GM15510 (cell line): Measurements from ENCODE around the gene GPR162.

Experiments
- POLR2A ChIP-seq: IDR thresholded peaks from 3 replicates; pipeline ENCODE4 v1.6.1; 2011; ENCODE audit warnings: borderline replicate concordance; ENCODE audit not compliant: insufficient read length; ENCODE audit errors: extremely low read depth

Gene GPR162

DNA sequence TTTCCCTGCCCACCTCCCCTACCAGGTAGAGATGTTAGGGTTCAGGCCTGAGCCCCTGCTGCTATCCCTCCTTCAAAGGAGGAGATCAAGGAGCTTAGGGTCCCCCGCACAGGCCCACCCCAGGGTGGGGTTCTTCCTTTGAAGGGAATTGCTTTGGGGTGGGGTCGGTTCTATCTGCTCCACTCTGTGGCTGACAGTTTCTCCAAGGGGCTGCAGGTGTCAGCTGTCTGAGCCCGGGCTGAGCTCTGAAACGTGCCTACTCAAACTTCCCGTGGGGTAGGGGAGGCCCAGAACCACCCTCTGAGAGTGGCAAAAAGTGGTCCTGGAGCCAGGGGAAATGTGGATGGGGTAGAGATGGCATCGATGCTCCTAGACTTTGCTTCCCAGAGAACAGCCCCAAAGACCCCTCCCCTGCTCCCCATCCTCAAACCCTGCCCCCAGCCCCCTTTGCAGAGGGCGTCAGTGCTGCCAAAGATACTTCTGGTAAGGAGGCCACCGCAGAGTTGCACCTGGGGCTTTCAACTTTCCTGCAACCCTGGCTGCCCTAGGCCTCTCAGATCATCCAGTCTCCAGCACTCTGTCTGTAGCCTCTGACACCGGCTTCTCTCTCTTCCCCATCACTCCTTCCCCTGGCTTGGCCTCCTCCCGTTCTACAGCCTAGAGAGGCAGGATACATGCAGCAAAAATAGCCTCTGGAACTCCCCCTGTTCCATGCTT, 38.6 kb upstream of the GPR162 start:
- no peak for TF ChIP-seq POLR2A

DNA sequence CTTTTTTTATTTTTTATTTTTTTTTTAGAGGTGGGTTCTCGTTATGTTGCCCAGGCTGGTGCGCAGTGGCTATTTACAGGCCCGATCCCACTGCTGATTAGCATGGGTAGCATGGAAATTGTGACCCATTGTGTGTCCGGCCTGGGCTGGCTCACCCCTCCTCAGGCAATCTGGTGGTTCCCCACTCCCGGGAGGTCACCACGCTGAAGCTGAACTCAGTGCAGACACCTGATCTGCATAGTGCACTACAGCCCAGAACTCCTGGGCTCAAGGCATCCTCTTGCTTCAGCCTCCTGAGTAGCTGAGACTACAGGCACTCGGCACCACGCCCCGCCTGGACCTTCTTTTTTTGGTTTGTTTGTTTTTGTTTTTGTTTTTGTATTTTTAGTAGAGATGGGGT, 37.8 kb upstream of the GPR162 start:
- no peak for TF ChIP-seq POLR2A

DNA sequence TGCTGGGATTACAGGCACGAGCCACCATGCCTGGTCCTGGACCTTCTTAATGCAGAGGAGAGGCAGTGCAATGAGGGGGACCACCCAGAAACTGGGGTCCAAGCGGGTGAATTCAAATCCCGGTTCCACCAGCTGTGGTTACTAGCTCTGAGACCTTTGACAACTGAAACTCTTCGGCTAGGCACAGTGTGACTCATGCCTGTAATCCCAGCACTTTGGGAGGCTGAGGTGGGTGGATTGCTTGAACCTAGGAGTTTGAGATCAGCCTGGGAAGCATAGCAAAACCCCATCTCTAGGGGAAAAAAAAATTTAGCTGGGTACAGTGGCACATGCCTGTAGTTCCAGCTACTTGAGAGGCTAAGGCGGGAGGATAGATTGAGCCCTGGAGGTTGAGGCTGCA, 37.3 kb upstream of the GPR162 start:
- no peak for TF ChIP-seq POLR2A

DNA sequence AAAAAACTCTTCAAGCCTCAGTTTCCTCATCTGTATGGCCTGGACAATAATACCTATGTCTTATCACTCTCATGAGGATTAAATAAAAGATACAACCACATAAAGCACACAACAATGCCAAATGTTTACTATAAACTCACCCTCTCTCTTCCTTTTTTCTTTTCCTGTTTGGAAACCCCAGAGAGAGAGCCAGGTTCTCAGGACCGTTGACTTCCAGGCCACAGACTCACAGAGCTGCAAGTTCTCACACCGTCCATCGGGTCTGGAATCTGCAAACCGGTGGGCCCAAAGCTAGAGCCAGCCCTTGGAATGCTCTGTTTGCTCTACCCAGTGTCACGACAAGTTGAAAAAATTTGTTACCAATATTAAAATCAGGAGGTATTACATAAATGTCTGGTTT, 36.9 kb upstream of the GPR162 start:
- no peak for TF ChIP-seq POLR2A

DNA sequence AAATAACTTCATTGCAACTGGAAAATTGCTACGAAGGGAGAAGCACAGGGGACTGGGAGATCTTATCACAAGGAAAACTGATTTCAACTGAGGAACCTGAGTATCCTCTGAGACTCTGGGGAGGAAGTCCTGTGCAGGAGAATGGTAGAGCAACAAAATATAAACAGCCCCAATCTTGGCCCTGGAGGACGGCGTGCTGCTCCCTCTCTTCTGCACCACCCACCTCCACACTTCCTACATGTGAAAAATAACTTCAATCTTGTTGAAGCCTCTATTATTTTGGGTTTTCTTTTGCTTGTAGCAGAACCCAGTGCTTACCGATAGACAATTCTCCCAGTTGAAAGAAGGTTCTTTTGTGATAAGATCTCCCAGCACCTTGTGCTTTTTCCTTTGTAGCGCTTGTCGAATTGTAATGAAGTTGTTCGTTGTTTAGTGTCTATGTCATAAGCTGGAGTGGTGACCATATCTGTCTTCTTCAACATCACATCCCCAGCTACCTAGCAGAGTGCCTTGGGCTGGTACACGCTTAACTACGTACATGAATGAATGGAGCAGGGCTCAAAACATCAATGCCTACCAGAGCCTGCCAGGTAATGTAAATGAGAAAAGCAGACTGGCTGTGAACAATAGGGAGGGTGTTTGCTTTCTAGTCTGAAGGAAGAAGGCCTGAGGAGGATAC, 35.1 kb upstream of the GPR162 start:
- no peak for TF ChIP-seq POLR2A

DNA sequence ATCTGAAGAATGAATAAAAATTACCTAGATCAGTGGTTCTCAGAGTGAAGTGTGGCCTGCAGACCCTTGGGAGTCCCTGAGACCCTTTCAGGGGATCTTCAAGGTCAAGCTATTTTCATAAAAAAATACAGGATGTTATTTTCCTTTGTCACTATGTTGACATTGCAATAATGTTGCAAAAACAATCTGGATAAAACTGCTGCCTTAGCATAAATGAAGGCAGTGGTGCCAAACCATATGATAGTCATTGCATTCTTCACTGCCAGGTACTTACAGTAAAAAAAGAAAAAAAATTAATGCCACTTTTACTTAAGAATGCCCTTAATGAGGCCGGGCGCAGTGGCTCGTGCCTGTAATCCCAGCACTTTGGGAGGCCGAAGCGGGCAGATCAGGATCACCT, 34.3 kb upstream of the GPR162 start:
- no peak for TF ChIP-seq POLR2A

DNA sequence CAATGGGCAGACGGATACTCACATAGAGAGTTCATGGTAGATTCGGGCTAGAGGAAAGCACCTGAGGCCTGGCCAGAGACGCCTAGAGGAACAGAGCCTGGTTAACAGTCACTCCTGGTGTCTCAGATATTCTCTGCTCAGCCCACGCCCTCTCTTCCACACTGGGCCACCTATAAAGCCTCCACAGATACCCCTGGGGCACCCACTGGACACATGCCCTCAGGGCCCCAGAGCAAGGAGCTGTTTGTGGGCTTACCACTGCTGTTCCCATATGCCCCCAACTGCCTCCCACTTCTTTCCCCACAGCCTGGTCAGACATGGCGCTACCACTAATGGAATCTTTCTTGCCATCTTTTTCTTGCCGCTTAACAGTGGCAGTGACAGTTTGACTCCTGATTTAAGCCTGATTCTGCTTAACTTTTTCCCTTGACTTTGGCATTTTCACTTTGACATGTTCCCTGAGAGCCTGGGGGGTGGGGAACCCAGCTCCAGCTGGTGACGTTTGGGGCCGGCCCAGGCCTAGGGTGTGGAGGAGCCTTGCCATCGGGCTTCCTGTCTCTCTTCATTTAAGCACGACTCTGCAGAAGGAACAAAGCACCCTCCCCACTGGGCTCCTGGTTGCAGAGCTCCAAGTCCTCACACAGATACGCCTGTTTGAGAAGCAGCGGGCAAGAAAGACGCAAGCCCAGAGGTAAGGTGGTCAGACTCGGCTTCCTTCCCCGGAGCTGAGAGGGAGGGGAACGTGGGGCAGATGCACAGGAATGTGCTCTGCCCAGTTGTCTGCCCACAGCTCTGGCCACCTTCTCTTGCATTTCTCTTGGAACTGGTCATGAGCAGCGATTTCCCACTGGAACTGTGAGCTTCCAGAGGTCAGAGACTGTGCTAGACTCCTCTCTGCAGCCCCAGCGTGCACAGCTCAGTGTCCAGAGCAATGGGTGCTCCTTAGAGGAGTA, 32.4 kb upstream of the GPR162 start, which contains the start of gene CD4:
CD4 (plus strand) TSS at position 557 of the 953 bp plus-strand sequence. CDS start 10,611 bp downstream, outside the sequence.
- TF ChIP-seq POLR2A = no peak

DNA sequence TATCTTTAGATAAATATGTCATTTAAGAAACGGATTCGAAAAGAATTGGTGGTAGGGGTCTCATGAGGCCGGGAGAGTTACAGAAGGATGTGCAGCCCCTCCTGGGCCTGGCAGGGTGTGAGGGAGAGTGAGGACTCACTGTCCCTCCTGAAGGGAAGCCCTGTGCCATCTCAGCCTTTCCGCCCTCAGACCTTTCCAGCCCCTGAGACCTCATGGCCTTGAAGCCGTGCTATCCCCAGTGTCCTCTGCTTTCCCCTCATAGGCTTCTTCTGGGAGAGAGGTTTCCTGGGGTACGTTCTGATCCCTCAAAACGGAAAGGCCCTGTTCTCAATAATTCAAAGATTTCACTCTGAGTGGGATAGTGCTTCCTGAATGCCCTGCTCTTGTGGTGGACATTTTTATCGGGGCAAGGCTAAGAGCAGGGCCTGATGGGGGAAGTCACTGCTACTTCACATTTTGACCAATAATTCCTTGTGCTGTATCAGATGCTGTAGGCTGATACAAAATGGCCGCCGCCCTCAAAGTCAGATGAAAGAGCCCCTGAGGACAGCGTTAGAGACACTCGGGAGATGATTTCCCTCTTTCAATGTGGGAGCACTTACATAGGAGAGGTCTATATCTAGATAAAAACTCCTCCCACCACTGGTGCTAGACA, 31.0 kb upstream of the GPR162 start:
- no peak for TF ChIP-seq POLR2A

DNA sequence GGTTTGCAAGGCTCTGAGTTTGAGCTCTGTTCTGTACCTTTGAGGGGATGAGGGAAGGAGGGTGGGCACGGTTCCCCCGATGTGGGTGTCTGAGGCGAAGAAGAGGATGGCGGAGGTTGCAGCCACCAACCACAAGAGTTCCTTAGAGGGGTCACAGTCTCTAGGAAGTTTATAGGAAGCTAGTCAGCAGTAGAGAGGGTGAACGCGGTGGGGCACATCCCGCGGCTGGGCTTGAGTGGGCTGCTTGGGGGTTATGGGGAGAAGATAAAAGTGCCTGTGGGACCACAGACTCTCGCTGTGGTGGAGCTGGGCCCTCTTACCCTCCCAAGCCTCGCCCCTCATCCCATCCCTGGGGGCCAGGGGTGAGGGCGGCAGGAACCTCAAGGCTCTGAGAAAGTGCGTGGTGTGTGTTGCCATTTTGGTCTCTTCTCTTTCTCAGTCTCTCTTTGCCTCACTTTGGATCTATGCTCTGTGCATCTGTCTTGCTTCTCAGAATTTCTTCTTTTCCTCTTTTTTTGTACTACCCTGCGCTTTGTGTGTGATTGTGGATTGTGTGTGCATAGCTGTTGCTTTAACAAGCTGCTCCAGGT, 29.6 kb upstream of the GPR162 start:
- TF ChIP-seq POLR2A = no peak

DNA sequence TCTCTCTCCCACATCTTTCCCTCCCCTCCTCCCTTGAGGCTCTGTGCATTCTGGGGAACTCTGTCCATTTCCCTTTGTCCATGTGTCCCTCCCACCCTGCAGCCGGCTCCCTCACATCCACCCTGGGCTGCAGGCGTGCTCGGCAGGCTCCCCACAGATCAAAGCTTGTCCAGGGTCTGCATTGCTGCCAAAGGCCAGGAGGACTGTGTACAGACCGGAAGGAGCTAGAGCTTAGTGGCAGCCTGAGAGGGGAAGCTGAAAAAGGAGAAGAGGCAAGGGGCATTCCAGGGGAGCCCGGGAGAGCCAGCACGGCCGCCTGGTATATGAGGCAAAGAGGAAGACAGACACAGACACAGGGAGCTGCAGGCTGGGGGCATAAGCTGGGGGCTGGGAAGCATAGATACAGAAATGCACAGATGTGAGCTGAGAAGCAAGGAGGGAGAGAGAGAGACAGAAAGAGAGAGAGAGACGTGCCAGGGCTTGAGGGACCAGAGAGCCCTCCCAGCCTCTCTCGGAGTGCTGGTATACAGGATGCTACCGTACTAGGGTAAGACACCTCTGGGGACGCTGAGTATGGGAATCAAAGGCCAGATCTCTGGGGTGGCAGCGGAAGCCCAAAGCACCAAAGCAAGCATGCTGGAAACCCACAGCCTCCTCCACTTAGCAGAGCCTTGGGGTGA, 29.0 kb upstream of the GPR162 start:
- TF ChIP-seq POLR2A = no peak

DNA sequence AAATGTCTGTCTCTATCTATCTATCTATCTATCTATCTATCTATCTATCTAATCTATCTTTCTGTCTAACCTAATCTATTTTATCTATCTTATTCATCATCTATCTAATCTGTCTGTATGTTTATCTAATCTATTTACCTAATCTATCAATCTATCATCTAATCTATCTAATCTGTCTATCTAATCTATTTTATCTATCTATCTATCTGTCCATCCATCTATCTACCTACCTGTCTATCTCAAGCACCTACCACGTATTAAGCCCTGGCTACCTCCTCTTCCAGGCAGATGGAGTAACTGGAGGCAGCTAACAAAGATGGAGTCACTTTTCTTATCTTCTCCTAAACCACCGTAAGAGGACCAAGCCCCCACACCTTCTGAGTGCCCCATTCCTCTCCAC, 26.5 kb upstream of the GPR162 start:
- TF ChIP-seq POLR2A = no peak

DNA sequence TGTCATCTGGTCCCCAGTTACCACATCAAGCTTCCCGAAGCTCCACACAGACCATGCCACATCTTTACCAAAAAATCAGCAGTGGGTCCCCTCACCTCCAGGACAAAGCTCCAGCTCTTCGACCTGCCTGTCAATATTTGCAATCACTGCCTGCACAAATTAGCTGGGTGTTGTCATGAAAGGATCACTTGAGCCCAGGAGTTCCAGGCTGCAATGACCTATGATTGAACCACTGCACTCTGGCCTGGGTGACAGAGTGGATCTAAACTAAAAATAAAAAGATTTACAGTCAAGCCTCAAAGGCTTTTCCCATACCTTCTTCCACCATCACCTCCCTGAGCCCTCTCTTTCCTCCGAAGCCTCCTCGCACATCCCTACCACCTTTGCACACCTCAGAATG, 25.0 kb upstream of the GPR162 start:
- no peak for TF ChIP-seq POLR2A

DNA sequence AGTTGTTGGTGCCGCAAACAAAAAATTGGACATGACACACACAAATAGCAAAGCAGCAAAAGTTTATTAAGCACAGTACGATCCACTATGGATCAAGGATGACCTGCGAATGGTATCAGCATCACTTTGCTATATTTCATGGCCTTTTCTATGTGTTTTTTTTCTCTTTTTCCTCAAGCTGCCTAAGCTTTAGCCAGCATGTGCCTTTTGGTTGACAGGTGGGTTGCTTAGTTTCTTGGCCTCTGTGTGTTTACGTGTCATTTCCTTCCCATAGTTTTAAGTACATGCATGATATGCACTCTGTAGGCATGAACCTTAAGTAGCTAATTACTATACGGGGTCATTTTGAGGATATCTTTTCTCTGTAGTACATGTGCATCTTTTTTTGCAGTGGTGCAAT, 22.5 kb upstream of the GPR162 start:
- TF ChIP-seq POLR2A = no peak

DNA sequence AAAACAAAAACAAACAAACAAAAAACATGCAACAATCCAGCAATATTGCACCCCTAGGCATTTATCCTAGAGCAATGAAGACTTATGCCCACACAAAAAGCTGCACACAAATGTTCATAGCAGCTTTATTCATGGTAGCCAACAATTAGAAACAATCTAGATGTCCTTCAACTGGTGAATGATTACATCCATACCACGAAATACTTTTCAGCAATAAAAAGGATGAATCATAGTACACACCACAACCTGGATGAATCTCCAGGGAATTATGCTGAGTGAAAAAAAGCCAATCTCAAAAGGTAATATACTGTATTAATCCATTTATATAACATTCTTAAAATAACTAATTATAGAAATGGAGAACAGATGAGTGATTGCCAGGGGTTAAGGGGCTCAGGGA, 14.5 kb upstream of the GPR162 start:
- TF ChIP-seq POLR2A = no peak
